ENCODE data around the gene CEMIP.

CEMIP gene

GRCh38 chr15:80932513-80932815 is 153.3 kb downstream of the CEMIP start:
- DNase-seq: no peak

- no peak for DNase-seq
Observed at GRCh38 chr15:80932989-80933388, 153.8 kb downstream of the CEMIP start.

- DNase-seq: peak; percentile 21
Observed at GRCh38 chr15:80934761-80935221, 155.6 kb downstream of the CEMIP start.

- no peak for DNase-seq
Observed at GRCh38 chr15:80936288-80937078, 157.3 kb downstream of the CEMIP start.

GRCh38 chr15:80937718-80938117 is 158.5 kb downstream of the CEMIP start:
- no peak for DNase-seq

GRCh38 chr15:80939216-80939615 is 160.0 kb downstream of the CEMIP start:
- DNase-seq: no peak

GRCh38 chr15:80940331-80940730 is 161.2 kb downstream of the CEMIP start:
- no peak for DNase-seq

GRCh38 chr15:80940851-80941250 is 161.7 kb downstream of the CEMIP start:
- no peak for DNase-seq

- no peak for DNase-seq
Observed at GRCh38 chr15:80942266-80942665, 163.1 kb downstream of the CEMIP start.

- DNase-seq: no peak
Observed at GRCh38 chr15:80942746-80943565, 163.8 kb downstream of the CEMIP start.

- DNase-seq: no peak
Observed at GRCh38 chr15:80944818-80945217, 165.6 kb downstream of the CEMIP start.

- DNase-seq: no peak
Observed at GRCh38 chr15:80945605-80946004, 166.4 kb downstream of the CEMIP start.

GRCh38 chr15:80946576-80946975 is 167.4 kb downstream of the CEMIP start:
- DNase-seq: no peak

- no peak for DNase-seq
Observed at GRCh38 chr15:80948651-80949292, 169.6 kb downstream of the CEMIP start.

GRCh38 chr15:80949756-80950155 is 170.6 kb downstream of the CEMIP start:
- no peak for DNase-seq

GRCh38 chr15:80950291-80951078 is 171.3 kb downstream of the CEMIP start:
- DNase-seq: no peak

- no peak for DNase-seq
Observed at GRCh38 chr15:80951941-80952340, 172.8 kb downstream of the CEMIP start.

- DNase-seq: no peak
Observed at GRCh38 chr15:80953001-80953952, 174.1 kb downstream of the CEMIP start.

GRCh38 chr15:80953953-80954778 is 175.0 kb downstream of the CEMIP start:
- DNase-seq: no peak

GRCh38 chr15:80955571-80956452 is 176.6 kb downstream of the CEMIP start:
- DNase-seq: peak; percentile 85

Measured in suppressor macrophage treated with lipopolysaccharide for 4 hours (primary cell).